Activated CD4-positive, alpha-beta T cell treated with anti-CD3 and anti-CD28 coated beads, Interleukin-2, amount 50 U/mL, for 24 hours (primary cell): ENCODE measurements around the gene EXOSC5.
"Not testable (repeated sequence)": the region's sequence is repeated elsewhere in the genome, so short reads cannot be mapped to it uniquely, and the experiment has no call there.

Experiments used
- DNase-seq, 2 donors: peaks; one replicate each; pipeline ENCODE4 v3.0.0-alpha.2; 2020; ENCODE audit warnings: low read depth in 1 of 2, low spot score in 1 of 2

EXOSC5 gene

DNA sequence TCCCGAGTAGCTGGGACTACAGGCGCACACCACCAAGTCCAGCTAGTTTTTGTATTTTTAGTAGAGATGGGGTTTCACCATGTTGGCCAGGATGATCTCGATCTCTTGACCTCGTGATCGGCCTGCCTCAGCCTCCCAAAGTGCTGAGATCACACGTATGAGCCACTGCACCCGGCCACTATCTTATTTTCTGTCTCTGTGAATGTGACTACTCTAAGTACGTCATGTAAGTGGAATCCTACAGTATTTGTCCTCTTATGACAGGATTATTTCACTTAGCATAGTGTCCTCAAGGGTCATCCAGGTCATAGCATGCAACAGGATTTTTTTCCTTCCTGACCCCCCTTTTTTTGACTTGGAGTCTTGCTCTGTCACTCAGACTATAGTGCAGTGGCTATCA, 25.6 kb downstream of the EXOSC5 start:
- DNase-seq = no peak

DNA sequence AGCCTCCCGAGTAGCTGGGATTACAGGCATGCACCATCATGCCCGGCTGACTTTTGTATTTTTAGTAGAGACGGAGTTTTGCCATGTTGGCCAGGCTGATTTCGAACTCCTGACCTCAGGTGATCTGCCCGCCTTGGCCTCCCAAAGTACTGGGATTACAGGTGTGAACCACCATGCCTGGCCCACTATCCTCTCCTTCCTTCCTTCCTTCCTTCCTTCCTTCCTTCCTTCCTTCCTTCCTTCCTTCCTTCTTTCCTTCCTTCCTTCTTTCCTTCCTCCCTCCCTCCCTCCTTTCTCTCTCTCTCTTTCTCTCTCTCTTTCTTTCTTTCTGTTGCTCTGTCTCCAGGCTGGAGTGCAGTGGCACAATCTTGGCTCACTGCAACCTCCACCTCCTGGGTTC, 26.0 kb downstream of the EXOSC5 start:
- not testable (repeated sequence) for DNase-seq

- no peak for DNase-seq
Measured at GRCh38 chr19:41369769-41370168, 27.4 kb downstream of the EXOSC5 start.

- DNase-seq = no peak
Measured at GRCh38 chr19:41367848-41368301, 29.3 kb downstream of the EXOSC5 start.

- DNase-seq = no peak
Measured at GRCh38 chr19:41366089-41366488, 31.1 kb downstream of the EXOSC5 start.

DNA sequence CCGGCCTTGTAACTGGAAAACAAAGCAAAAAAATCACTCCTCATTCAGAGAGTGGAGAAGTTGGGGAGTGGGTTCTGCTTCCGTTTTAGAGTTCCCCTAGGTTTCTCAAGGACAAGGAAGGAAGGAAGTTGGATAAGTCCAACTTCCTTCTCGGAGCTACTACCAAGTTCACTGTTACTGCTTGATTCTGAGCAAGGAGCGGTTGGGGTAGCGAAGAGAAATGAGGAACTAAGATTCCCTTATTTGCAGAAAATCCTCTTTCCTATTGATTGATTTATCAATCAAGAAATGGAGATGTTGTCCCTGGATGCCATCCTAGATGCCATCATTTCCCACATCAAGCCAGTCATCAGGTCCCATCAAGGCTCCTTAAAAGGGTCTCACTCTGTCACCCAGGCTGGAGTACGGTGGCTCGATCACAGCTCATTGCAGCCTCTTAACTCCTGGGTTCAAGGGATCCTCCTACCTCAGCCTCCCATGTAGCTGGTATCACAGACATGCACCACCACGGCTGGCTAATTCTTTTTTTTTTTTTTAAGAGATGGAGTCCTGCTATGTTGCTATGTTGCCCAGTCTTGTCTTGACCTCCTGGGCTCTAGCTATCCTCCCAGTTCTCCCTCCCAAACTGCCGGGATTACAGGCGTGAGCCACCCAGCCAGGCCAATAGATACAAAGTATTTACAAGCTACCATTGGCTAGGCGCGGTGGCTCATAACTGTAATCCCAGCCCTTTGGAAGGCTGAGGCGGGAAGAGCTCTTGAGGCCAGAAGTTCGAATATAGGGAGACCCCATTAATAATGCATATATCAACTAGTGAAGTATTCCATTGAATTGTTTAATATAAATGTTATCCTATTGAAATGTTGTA, 32.4 kb downstream of the EXOSC5 start:
- no peak for DNase-seq

GRCh38 chr19:41363753-41364523, 33.2 kb downstream of the EXOSC5 start, which contains the start of gene B9D2:
B9D2 (minus strand) TSS chr19:41364149; CDS start chr19:41363519, 630 bp downstream.
- DNase-seq = peak; percentile 92 to 98

GRCh38 chr19:41363371-41363752, 33.8 kb downstream of the EXOSC5 start:
- DNase-seq = no peak

GRCh38 chr19:41362143-41362847, 34.9 kb downstream of the EXOSC5 start:
- no peak for DNase-seq

DNA sequence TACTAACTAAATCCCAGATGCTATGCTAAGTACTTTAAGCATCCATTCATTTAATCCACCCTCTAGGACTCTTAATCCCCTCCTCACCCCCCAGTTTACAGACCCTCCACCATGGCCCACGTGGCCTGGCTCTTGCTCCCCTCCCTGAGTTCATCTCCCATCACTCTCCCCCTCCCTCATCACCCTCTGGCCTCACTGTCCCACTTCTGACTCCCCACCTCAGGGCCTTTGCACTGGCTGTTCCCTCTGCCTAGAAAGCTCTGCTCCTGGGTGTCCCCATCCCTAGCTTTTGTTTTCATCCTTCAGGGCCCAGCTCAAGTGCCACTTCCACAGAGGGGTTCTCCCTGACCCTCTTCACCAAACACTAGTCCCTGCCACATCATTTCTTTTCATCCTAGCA, 37.4 kb downstream of the EXOSC5 start:
- no peak for DNase-seq

GRCh38 chr19:41357746-41358145, 39.4 kb downstream of the EXOSC5 start:
- no peak for DNase-seq

GRCh38 chr19:41356984-41357739, 40.0 kb downstream of the EXOSC5 start:
- no peak for DNase-seq

DNA sequence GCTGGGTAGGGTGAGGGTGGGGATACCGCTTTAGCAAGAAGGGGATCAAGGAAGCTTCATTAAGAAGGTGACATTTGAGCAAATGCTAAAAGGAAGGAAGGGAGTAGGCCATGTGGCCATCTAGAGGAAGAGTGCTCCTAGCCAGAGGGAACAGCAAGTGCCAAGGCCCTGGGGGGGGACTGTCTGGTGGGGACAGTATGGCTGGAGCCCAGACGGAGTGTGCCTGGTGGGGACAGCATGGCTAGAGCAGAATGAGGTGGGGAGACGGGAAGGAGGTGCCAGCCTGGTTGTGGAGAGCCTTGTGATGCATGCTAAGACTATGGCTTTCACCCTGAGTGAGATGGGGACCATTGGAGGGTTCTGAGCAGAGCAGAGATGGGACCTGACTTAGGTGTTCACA, 41.4 kb downstream of the EXOSC5 start:
- no peak for DNase-seq

GRCh38 chr19:41355035-41355434, 42.1 kb downstream of the EXOSC5 start:
- DNase-seq = no peak

DNA sequence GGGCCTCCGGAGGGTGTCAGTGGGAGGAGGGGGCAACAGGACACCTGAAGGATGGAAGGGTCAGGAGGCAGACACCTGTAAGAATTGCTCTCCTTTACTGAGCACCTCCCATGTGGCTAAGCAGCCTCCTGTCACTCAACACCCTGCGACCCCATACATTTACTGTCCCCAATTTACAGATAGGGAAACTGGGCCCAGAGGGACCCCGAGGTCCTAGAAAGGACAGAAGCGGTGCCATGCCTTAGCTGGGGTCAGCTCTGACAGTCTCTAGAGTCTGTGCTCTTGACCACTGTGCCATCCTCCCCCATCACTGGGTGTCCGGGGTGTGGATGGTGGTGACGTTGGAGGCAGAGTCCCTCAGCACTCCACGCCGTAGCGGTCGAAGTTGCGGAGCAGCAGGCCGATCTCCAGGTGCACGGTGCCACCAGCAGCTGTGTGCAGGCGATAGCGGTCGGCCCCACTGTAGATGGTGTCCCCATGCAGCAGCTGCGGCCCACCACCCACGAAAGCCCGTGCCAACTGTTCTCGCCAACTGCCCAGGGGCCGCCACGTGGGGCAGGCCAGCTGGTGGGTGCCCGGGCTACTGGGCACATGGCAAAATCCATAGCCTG, 42.7 kb downstream of the EXOSC5 start:
- no peak for DNase-seq

DNA sequence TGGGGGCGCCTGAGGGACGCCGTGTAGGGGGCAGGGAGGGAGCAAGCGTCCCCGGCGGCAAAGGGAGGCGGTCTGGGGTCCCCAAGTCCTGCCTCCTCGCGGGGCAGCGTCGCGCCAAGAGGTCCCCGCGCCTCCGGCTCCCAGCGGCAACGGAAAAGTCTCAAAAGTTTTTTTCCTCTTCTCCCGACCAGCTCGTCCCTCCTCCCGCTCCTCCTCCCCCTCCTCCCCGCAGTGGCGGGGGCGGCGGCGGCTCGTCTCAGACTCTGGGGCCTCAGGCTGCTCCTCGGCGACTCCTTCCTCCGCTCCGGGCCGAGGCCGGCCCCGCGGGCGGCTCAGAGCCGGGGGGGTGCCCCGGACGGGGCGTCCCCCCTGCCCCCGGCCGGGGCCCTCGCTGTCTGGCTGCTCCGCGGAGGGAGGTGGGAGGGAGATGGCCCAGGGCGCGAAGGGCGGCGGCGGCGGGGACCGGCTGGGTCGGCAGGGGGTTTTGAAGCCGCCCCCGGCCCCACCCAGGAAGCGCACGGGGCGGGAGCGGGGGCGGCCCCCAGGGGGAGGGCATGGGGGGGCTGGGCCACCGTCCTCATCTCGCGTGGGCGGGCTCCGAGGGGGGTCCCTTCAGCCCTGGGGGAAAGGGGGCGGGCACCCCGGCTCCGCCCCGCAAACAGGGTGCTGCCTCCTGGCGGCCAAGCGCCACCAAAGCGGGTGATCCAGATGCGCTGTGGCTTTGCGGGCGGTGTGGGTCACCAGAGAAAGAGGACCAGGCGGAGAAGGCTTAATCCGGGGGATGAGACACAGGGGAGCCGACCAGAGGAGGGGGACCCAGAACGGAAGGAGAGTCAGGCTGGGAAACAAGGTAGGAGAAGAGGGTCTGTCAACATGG, 43.5 kb downstream of the EXOSC5 start, which contains the start of gene TGFB1:
Gene TGFB1, minus strand, starts transcription at position 457 of the 877 bp plus-strand sequence. CDS start 878 bp downstream, outside the sequence.
- peak; percentile 80 to 83 for DNase-seq

DNA sequence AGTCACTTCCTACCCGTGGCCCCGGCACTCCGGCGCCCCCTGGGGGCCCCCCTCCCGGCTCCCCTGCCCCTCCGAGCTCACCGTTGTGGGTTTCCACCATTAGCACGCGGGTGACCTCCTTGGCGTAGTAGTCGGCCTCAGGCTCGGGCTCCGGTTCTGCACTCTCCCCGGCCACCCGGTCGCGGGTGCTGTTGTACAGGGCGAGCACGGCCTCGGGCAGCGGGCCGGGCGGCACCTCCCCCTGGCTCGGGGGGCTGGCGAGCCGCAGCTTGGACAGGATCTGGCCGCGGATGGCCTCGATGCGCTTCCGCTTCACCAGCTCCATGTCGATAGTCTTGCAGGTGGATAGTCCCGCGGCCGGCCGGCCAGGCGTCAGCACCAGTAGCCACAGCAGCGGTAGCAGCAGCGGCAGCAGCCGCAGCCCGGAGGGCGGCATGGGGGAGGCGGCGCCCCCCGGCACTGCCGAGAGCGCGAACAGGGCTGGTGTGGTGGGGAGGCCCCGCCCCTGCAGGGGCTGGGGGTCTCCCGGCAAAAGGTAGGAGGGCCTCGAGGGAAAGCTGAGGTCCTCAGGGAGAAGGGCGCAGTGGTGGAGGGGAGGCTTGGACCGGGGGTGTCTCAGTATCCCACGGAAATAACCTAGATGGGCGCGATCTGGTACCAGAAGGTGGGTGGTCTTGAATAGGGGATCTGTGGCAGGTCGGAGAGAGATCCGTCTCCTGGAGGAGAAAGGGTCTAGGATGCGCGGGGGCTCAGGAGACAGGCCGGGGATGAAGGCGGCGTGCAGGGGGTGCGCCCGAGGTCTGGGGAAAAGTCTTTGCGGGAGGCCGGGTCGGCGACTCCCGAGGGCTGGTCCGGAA, 44.3 kb downstream of the EXOSC5 start:
- peak; percentile 60 to 68 for DNase-seq

- no peak for DNase-seq
Measured at GRCh38 chr19:41352279-41352608, 44.9 kb downstream of the EXOSC5 start.
